Kidney (tissue), 14 donors: Measurements from ENCODE around the gene KIF19. TPM values are rescaled to one million over a fixed set of nuclear protein-coding genes. Genes with fewer than 3 reads are reported as not detected.

Source experiments
- DNase-seq, 5 donors: peaks; one replicate each; pipeline ENCODE4 v3.0.0-alpha.2; 2013 to 2020
- FAIRE-seq: peaks from 2 replicates; lab custom pipeline; 2012; peaks lifted over from hg19 to GRCh38; lab: Jason Lieb, UNC
- H3K27ac ChIP-seq, 2 donors: one replicate each; pipeline ENCODE4 v1.7.0; 2013; ENCODE audit warnings: low read depth in 2 of 2, low read length in 2 of 2, inconsistent platforms in 1 of 2
- H3K27me3 ChIP-seq: one replicate; pipeline ENCODE4 v1.7.1; 2013; ENCODE audit warnings: low read length, inconsistent platforms; ENCODE audit not compliant: control insufficient read depth, insufficient read depth
- H3K36me3 ChIP-seq, 3 donors: one replicate each; pipeline versions ENCODE4 v1.7.0 to v1.7.1; 2013; ENCODE audit warnings: low read length in 3 of 3, control low read depth in 1 of 3, inconsistent platforms in 1 of 3; ENCODE audit not compliant: insufficient read depth in 3 of 3, control insufficient read depth in 2 of 3
- H3K4me1 ChIP-seq, 3 donors: one replicate each; pipeline versions ENCODE4 v1.7.0 to v1.7.1; 2013; ENCODE audit warnings: low read length in 3 of 3, inconsistent platforms in 1 of 3, low read depth in 1 of 3; ENCODE audit not compliant: control insufficient read depth in 2 of 3, insufficient read depth in 2 of 3
- H3K4me3 ChIP-seq, 3 donors: one replicate each; pipeline versions ENCODE4 v1.7.0 to v1.8.1; 2013; ENCODE audit warnings: low read length in 3 of 3, control low read depth in 1 of 3, inconsistent platforms in 1 of 3
- H3K9ac ChIP-seq, 3 donors: one replicate each; pipeline versions ENCODE4 v1.7.0 to v1.7.1; 2013; ENCODE audit warnings: low read length in 3 of 3, control low read depth in 1 of 3, inconsistent platforms in 1 of 3
- H3K9me3 ChIP-seq, 3 donors: one replicate each; pipeline versions ENCODE4 v1.7.0 to v1.7.1; 2013; ENCODE audit warnings: low read length in 3 of 3, control low read depth in 1 of 3, inconsistent platforms in 1 of 3; ENCODE audit not compliant: control insufficient read depth in 2 of 3, insufficient read depth in 1 of 3
- intact Hi-C: fragments of 100-400 bp; cut with DNase I; formaldehyde crosslinking; loops from one replicate; pipeline ENCODE4 v1.11.1; 2022
- polyA plus RNA-seq: library from polyadenylated mRNA; stranded (reverse); fragments of 350-450 nt; fragmentation: Illumina TruSeq; extraction: RNeasy Lipid Tissue Mini Kit (QIAGEN cat#74804); gene quantifications from one replicate; pipeline ENCODE4 v1.2.3, GENCODE V29; 2014; ENCODE audit warnings: low read depth, low replicate concordance; ENCODE audit not compliant: insufficient read depth
- total RNA-seq: library from RNA; stranded (reverse); fragmentation: NEBNext Ultra II Directional; extraction: Animal tissue kit (Norgen Biotek cat#: 25700); gene quantifications from one replicate; pipeline ENCODE4 v1.2.1, GENCODE V29; 2021
- TF ChIP-seq, protein P1 (sequence below): IDR thresholded peaks from 3 replicates; pipeline ENCODE4 v1.5.1; 2012; ENCODE audit warnings: mild to moderate bottlenecking, moderate library complexity, borderline replicate concordance; ENCODE audit not compliant: insufficient read depth; ENCODE audit errors: extremely low read depth
- donor health status: control.
- donor health status: control.
- donor health status: control.
- donor health status: control.
- donor health status: control.
- donor health status: DM: yes; HTN: yes; CAD: no.
- donor health status: Normal renal cell carcinoma (clear cell type).

The KIF19 gene
- total and polyA plus RNA-seq, 2 donors from 2014 or later = 0.85 TPM; not detected in 1

DNA sequence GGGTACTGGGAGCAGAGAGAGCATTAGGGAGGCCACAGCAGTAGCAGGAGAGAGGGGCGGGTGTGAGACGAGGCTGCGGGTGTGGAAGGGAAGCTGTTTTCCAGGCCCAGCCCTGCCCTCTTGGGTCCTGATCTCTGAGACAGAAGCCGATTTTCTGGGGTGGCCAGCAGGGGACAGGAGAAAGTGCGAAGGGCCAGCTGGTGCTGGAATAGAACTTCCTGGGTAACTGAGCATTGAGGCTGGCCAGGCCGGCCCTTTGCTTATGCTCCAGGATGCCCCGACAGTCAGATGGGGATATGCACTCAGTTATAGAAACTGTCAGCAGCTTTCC is 34.8 kb downstream of the KIF19 start:
- no peak for FAIRE-seq
- Histone ChIP-seq H3K9ac (no peak overlapping the region), H3K36me3 (no peaks in the 10 kb centered on the region), H3K4me3 (no peak overlapping the region), H3K9me3 (no peaks in the 10 kb centered on the region), H3K4me1 (no peaks in the 10 kb centered on the region), H3K27ac (no peak overlapping the region), H3K27me3 (peaks cover 13% of the 10 kb centered on the region)
- TF ChIP-seq, protein P1, sequence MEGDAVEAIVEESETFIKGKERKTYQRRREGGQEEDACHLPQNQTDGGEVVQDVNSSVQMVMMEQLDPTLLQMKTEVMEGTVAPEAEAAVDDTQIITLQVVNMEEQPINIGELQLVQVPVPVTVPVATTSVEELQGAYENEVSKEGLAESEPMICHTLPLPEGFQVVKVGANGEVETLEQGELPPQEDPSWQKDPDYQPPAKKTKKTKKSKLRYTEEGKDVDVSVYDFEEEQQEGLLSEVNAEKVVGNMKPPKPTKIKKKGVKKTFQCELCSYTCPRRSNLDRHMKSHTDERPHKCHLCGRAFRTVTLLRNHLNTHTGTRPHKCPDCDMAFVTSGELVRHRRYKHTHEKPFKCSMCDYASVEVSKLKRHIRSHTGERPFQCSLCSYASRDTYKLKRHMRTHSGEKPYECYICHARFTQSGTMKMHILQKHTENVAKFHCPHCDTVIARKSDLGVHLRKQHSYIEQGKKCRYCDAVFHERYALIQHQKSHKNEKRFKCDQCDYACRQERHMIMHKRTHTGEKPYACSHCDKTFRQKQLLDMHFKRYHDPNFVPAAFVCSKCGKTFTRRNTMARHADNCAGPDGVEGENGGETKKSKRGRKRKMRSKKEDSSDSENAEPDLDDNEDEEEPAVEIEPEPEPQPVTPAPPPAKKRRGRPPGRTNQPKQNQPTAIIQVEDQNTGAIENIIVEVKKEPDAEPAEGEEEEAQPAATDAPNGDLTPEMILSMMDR = no peak
- intact Hi-C loops = loop anchor here (10.0 kb wide), 1 partner anchor 56 kb away; no protein-coding TSS in a partner anchor
- DNase-seq = no peak

GRCh38 chr17:74361230-74362068 is 35.4 kb downstream of the KIF19 start, which contains the start of gene BTBD17:
Gene BTBD17 (minus strand): TSS chr17:74361868. CDS start chr17:74361819, 49 bp downstream.
- Histone ChIP-seq H3K36me3 (no peaks in the 10 kb centered on the region), H3K27me3 (peaks cover 10% of the 10 kb centered on the region), H3K9me3 (no peaks in the 10 kb centered on the region), H3K27ac (no peak within 1 kb of the TSS), H3K9ac (no peak within 1 kb of the TSS), H3K4me1 (no peaks in the 10 kb centered on the region), H3K4me3 (no peak within 1 kb of the TSS)
- FAIRE-seq = no peak
- DNase-seq = peak in 4 of 5 donors; percentile 74 to 86 (median 78)
- TF ChIP-seq, protein P1 = peak; percentile 47
- intact Hi-C loops = loop anchor here (10.0 kb wide), 1 partner anchor 57 kb away; no protein-coding TSS in a partner anchor

GRCh38 chr17:74362069-74362405 is 36.0 kb downstream of the KIF19 start:
- no peaks in the 10 kb centered on the region for H3K4me1 ChIP-seq
- H3K4me3 ChIP-seq = no peak overlapping the region
- FAIRE-seq (no peak), DNase-seq (peak in 1 of 5 donors; percentile 63)
- no peaks in the 10 kb centered on the region for H3K36me3 ChIP-seq
- TF ChIP-seq, protein P1 = no peak
- H3K27me3 ChIP-seq = peaks cover 10% of the 10 kb centered on the region
- no peak overlapping the region for H3K9ac ChIP-seq
- no peak overlapping the region for H3K27ac ChIP-seq
- H3K9me3 ChIP-seq = no peaks in the 10 kb centered on the region
- intact Hi-C loops = loop anchor here (10.0 kb wide), 1 partner anchor 57 kb away; no protein-coding TSS in a partner anchor
